Measurements from ENCODE around the gene CDKN2D. TPM values are rescaled to one million over a fixed set of nuclear protein-coding genes. Genes with fewer than 3 reads are reported as not detected.

The CDKN2D gene
- total and polyA plus RNA-seq, 2 of the 13 experiments (the other 11 are each of a cell fraction or from before 2014, with no cell fraction given) = 5.4 to 8.6 TPM

DNA sequence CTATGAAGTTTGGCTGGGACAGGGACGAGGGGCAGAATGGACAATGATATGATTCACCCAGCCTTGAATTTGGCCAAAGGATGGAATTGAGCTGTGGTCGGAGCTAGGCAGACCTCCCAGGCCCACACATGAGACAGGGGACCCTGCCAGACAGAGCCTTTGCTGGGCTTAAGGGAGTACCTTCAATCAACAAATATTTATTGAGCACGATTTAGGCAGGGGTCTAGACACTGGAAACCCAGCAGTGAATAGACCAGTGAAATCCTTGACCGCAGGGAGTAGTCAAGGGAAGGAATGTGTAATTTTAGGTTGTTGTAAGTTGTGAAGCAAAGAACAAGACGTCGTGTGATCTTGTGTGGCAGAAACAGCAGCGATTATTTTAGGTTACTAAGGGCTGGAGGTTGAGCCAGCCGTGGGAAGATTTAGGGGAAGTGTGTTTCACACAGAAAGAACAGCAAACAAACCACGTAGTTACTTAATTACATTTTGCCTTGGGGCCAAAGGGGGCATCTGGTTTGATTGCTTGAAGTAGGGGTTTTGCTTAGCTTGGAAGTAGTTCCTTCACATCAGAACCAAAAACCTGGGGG lies 35.2 kb upstream of the CDKN2D start:
- CTCF ChIA-PET (ENCODE audit: low intra/inter-chr PET ratio, low total read pairs) = no interaction called here
- Histone ChIP-seq H4K20me1 (ENCODE audit: insufficient read depth, low read length) (no peaks in the 10 kb centered on the region), H3K4me3 (replicated peaks in 1 of 3; ENCODE audit: insufficient read depth in 1 of 3, low read depth in 2 of 3, low read length in 3 of 3) (peak overlapping the region in 1 of 3 experiments; percentile 92; a peak in 2 of 6 replicates), H3K79me2 (ENCODE audit: insufficient read depth, low read length) (no peaks in the 10 kb centered on the region), H2AFZ (ENCODE audit: low read length) (no peak overlapping the region), H3K27ac (ENCODE audit: extremely low read length, insufficient read depth, low read length) (no peak overlapping the region), H3K9me3 (ENCODE audit: low read length) (no peaks in the 10 kb centered on the region), H3K27me3 (ENCODE audit: control insufficient read depth in 1 of 2, insufficient read depth in 2 of 2, low read length in 2 of 2) (peaks cover 2 to 17% of the 10 kb centered on the region in 2 experiments; a peak in 4 of 5 replicates), H3K4me2 (ENCODE audit: low read depth, low read length) (peak overlapping the region; percentile 84), H3K9ac (ENCODE audit: insufficient read depth, low read depth, low read length) (no peak overlapping the region; the same call in 1 of the 2 replicates), H3K4me1 (ENCODE audit: insufficient read depth, low read length) (peaks cover 28% of the 10 kb centered on the region), H3K36me3 (replicated peaks in 1 of 2; ENCODE audit: control insufficient read depth in 1 of 2, insufficient read depth in 2 of 2, low read length in 2 of 2) (no peaks in the 10 kb centered on the region)
- intact Hi-C loops (cut with micrococcal nuclease; ENCODE audit: unreplicated experiment) (no loop called here), in situ Hi-C loops (cut with HindIII; ENCODE audit: extremely low pct_ligation_motif_present, low pct_unique_long_range_greater_than_20kb) (no loop called here)
- 16% methylated on average over 9 of the region's 9 CpGs for WGBS (ENCODE audit: low lambda C conversion rate)
- FAIRE-seq (no peak), ATAC-seq (peak; percentile 21; the same call in 2 of the 3 replicates), DNase-seq (ENCODE audit: low spot score) (no peak)
- POLR2A ChIA-PET = interaction anchor here (0.9 kb wide), 1 partner anchor 37 kb away, joined by 3 read pairs; no protein-coding TSS in a partner anchor
- BruUV-seq (replicated peaks) = no TSS peak
- TF ChIP-seq ZFP37 (CRISPR knock-in tag; IDR thresholded peaks at IDR 0.05; ENCODE audit: borderline replicate concordance) = no peak
- no peak for TF ChIP-seq ZNF343 (CRISPR knock-in tag; IDR thresholded peaks at IDR 0.05)
- no peak for TF ChIP-seq TBL1XR1 (IDR thresholded peaks at IDR 0.05; ENCODE audit: borderline replicate concordance, low read length, partially characterized antibody)
- TF ChIP-seq NFE2L1 (CRISPR knock-in tag; IDR thresholded peaks at IDR 0.05; ENCODE audit: borderline replicate concordance) = no peak
- no peak for TF ChIP-seq KDM5B (CRISPR knock-in tag; IDR thresholded peaks at IDR 0.05; ENCODE audit: borderline replicate concordance)
- TF ChIP-seq ZFYVE20 (CRISPR knock-in tag; IDR thresholded peaks at IDR 0.05; ENCODE audit: borderline replicate concordance, low read depth) = no peak
- TF ChIP-seq, protein P1, sequence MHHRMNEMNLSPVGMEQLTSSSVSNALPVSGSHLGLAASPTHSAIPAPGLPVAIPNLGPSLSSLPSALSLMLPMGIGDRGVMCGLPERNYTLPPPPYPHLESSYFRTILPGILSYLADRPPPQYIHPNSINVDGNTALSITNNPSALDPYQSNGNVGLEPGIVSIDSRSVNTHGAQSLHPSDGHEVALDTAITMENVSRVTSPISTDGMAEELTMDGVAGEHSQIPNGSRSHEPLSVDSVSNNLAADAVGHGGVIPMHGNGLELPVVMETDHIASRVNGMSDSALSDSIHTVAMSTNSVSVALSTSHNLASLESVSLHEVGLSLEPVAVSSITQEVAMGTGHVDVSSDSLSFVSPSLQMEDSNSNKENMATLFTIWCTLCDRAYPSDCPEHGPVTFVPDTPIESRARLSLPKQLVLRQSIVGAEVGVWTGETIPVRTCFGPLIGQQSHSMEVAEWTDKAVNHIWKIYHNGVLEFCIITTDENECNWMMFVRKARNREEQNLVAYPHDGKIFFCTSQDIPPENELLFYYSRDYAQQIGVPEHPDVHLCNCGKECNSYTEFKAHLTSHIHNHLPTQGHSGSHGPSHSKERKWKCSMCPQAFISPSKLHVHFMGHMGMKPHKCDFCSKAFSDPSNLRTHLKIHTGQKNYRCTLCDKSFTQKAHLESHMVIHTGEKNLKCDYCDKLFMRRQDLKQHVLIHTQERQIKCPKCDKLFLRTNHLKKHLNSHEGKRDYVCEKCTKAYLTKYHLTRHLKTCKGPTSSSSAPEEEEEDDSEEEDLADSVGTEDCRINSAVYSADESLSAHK (CRISPR knock-in tag; IDR thresholded peaks at IDR 0.05; ENCODE audit: borderline replicate concordance) = no peak
- no peak for TF ChIP-seq CREM (IDR thresholded peaks at IDR 0.05)
- TF ChIP-seq CREM (CRISPR knock-in tag; IDR thresholded peaks at IDR 0.05) = no peak
- TF ChIP-seq, protein P2, sequence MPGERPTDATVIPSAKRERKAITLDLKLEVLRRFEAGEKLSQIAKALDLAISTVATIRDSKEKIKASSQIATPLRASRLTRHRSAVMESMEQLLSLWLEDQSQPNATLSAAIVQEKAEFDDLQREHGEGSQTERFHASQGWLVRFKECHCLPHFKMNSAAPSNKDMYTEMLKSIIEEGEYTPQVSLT (CRISPR knock-in tag; IDR thresholded peaks at IDR 0.05; ENCODE audit: borderline replicate concordance, low read depth) = no peak
- TF ChIP-seq RFX3 (CRISPR knock-in tag; IDR thresholded peaks at IDR 0.05) = no peak
- TF ChIP-seq ZNF773 (CRISPR knock-in tag; IDR thresholded peaks at IDR 0.05; ENCODE audit: borderline replicate concordance) = no peak
- TF ChIP-seq ZKSCAN8 (CRISPR knock-in tag; IDR thresholded peaks at IDR 0.05; ENCODE audit: borderline replicate concordance) = no peak
- TF ChIP-seq MYC (CRISPR knock-in tag; IDR thresholded peaks at IDR 0.05; ENCODE audit: borderline replicate concordance) = no peak
- TF ChIP-seq GABPB1 (CRISPR knock-in tag; IDR thresholded peaks at IDR 0.05) = no peak
- no peak for TF ChIP-seq NPAS2 (CRISPR knock-in tag; IDR thresholded peaks at IDR 0.05; ENCODE audit: borderline replicate concordance)

Data from HepG2 (cell line).